Measurements from ENCODE around the gene RAB5B.
"Not testable (repeated sequence)": the region's sequence is repeated elsewhere in the genome, so short reads cannot be mapped to it uniquely, and the experiment has no call there.

GRCh38 chr12:55981882-55982281 is 8.0 kb downstream of the RAB5B start:
- TF ChIP-seq CTCF (conservative IDR thresholded peaks at IDR 0.05; ENCODE audit: low read length); EZH2phosphoT487 (IDR thresholded peaks at IDR 0.05; ENCODE audit: borderline replicate concordance, low read depth, low read length): not testable (repeated sequence)

All from OCI-LY7 (cell line).